GM23338 (cell line): ENCODE data around the gene ZNF821. TPM values are rescaled to one million over a fixed set of nuclear protein-coding genes. Genes with fewer than 3 reads are reported as not detected.

Experiments used
- ATAC-seq: fragments of 200-7000 bp; cut with Tn5 transposase; 3 replicates; pipeline ENCODE4 v1.9.1; 2020
- DNase-seq: peaks from one replicate; pipeline ENCODE4 v3.0.0-alpha.2; 2015; ENCODE audit warnings: low spot score
- H2AFZ ChIP-seq: fragments of 200-600 bp; sonication (generic); 2 replicates; pipeline ENCODE4 v1.8.0; 2016; ENCODE audit warnings: antibody characterized with exemption, mild to moderate bottlenecking, moderate library complexity
- H3F3A ChIP-seq: fragments of 200-600 bp; sonication (generic); replicated peaks from 2 replicates; pipeline ENCODE4 v1.8.0; 2017; ENCODE audit warnings: antibody characterized with exemption, mixed run types, low read depth
- H3K27ac ChIP-seq: fragments of 200-600 bp; sonication (generic); 2 replicates; pipeline ENCODE4 v1.6.1; 2016; ENCODE audit warnings: low read depth
- H3K27me3 ChIP-seq: fragments of 200-600 bp; sonication (generic); 2 replicates; pipeline ENCODE4 v1.8.0; 2016; ENCODE audit warnings: mild to moderate bottlenecking, mixed run types, moderate library complexity; ENCODE audit not compliant: insufficient read depth
- H3K36me3 ChIP-seq: fragments of 200-600 bp; sonication (generic); 2 replicates; pipeline ENCODE4 v1.8.0; 2016; ENCODE audit warnings: mild to moderate bottlenecking; ENCODE audit not compliant: insufficient read depth
- H3K4me1 ChIP-seq: fragments of 200-600 bp; sonication (generic); 2 replicates; pipeline ENCODE4 v1.8.0; 2016; ENCODE audit warnings: mild to moderate bottlenecking, moderate library complexity; ENCODE audit not compliant: insufficient read depth
- H3K4me2 ChIP-seq: fragments of 200-600 bp; sonication (generic); 2 replicates; pipeline ENCODE4 v1.7.1; 2017; ENCODE audit warnings: mixed run types
- H3K4me3 ChIP-seq: fragments of 200-600 bp; sonication (generic); 2 replicates; pipeline ENCODE4 v1.6.1; 2016; ENCODE audit warnings: mixed run types
- H3K79me2 ChIP-seq: fragments of 200-600 bp; sonication (generic); replicated peaks from 2 replicates; pipeline ENCODE4 v1.8.0; 2017; ENCODE audit warnings: mild to moderate bottlenecking; ENCODE audit not compliant: insufficient read depth
- H3K9me2 ChIP-seq: fragments of 200-600 bp; sonication (generic); 2 replicates; pipeline ENCODE4 v1.8.0; 2017; ENCODE audit not compliant: insufficient read depth
- H4K20me1 ChIP-seq: fragments of 200-600 bp; sonication (generic); replicated peaks from 2 replicates; pipeline ENCODE4 v1.8.0; 2017; ENCODE audit warnings: mild to moderate bottlenecking; ENCODE audit not compliant: insufficient read depth
- H3K27ac Mint-ChIP-seq: 2 replicates; pipeline ENCODE4 v1.8.0; 2020; ENCODE audit warnings: inconsistent platforms, mild to moderate bottlenecking, moderate library complexity, mixed read lengths
- H3K27me3 Mint-ChIP-seq: 3 replicates; pipeline ENCODE4 v1.8.0; 2022; ENCODE audit warnings: low read depth, mild to moderate bottlenecking, moderate library complexity, mixed read lengths, inconsistent platforms; ENCODE audit not compliant: insufficient read depth, poor library complexity
- H3K36me3 Mint-ChIP-seq: 3 replicates; pipeline ENCODE4 v1.8.0; 2021; ENCODE audit warnings: low read depth, mild to moderate bottlenecking, inconsistent platforms, moderate library complexity, mixed read lengths
- H3K4me1 Mint-ChIP-seq: 3 replicates; pipeline ENCODE4 v1.8.0; 2020; ENCODE audit warnings: mild to moderate bottlenecking, inconsistent platforms, mixed read lengths
- H3K4me3 Mint-ChIP-seq: 3 replicates; pipeline ENCODE4 v1.8.0; 2021; ENCODE audit warnings: moderate library complexity, mild to moderate bottlenecking, inconsistent platforms, mixed read lengths
- H3K9me3 Mint-ChIP-seq: 3 replicates; pipeline ENCODE4 v1.8.0; 2020; ENCODE audit warnings: moderate library complexity, mild to moderate bottlenecking, inconsistent platforms, mixed read lengths
- CREB1 ChIP-seq: fragments of 250-450 bp; sonication (Bioruptor Pico); IDR thresholded peaks from 2 replicates; pipeline ENCODE4 v1.5.0; 2020; ENCODE audit warnings: low read depth, mild to moderate bottlenecking, moderate library complexity
- CTCF ChIP-seq, 2 experiments: fragments of 200-600 bp in 1 of 2; sonication (generic) in 1 of 2; conservative IDR thresholded peaks; 2 replicates each; pipeline versions ENCODE4 v1.5.1 to v1.6.1; 2016 to 2017; ENCODE audit warnings: antibody characterized with exemption in 2 of 2, low read depth in 2 of 2, mild to moderate bottlenecking in 2 of 2, moderate library complexity in 1 of 2
- ETS1 ChIP-seq: IDR thresholded peaks from 2 replicates; pipeline ENCODE4 v1.6.1; 2016; ENCODE audit warnings: antibody characterized with exemption
- EZH2 ChIP-seq: fragments of 200-600 bp; sonication (generic); IDR thresholded peaks from one replicate; pipeline ENCODE4 v1.8.0; 2017; ENCODE audit warnings: antibody characterized with exemption, mild to moderate bottlenecking, low read depth; ENCODE audit not compliant: unreplicated experiment
- EZH2phosphoT487 ChIP-seq: fragments of 200-600 bp; sonication (generic); IDR thresholded peaks from one replicate; pipeline ENCODE4 v1.8.1; 2018; ENCODE audit warnings: antibody characterized with exemption; ENCODE audit not compliant: unreplicated experiment
- JUNB ChIP-seq: IDR thresholded peaks from one replicate; pipeline ENCODE4 v1.6.1; 2016; ENCODE audit warnings: antibody characterized with exemption; ENCODE audit not compliant: unreplicated experiment
- NANOG ChIP-seq: IDR thresholded peaks from 2 replicates; pipeline ENCODE4 v1.6.1; 2016; ENCODE audit warnings: antibody characterized with exemption, borderline replicate concordance
- POLR2AphosphoS5 ChIP-seq: IDR thresholded peaks from 2 replicates; pipeline ENCODE4 v1.6.1; 2016; ENCODE audit warnings: antibody characterized with exemption, low read depth
- STAT1 ChIP-seq: IDR thresholded peaks from one replicate; pipeline ENCODE4 v1.6.1; 2016; ENCODE audit warnings: antibody characterized with exemption; ENCODE audit not compliant: unreplicated experiment
- ZNF114 ChIP-seq: fragments of 250-450 bp; sonication (Bioruptor Pico); IDR thresholded peaks from 2 replicates; pipeline ENCODE4 v1.5.0; 2020; ENCODE audit warnings: mild to moderate bottlenecking, moderate library complexity
- polyA plus RNA-seq: library from polyadenylated mRNA; unstranded; fragments of >200 nt; fragmentation: Nextera tagmentation; extraction: Ambion mirVana; gene quantifications from 2 replicates; pipeline ENCODE4 v1.2.1, GENCODE V29; 2016
- total RNA-seq: library from RNA; depleted of rRNA; stranded (reverse); fragments of >200 nt; shearing (Covaris generic); gene quantifications from 2 replicates; pipeline ENCODE4 v1.2.3, GENCODE V29; 2014

ZNF821 gene
- total and polyA plus RNA-seq, 2 experiments from 2014 or later = 13.3 to 14.8 TPM

GRCh38 chr16:71894921-71895678 lies 11.1 kb upstream of the ZNF821 start, which contains the start of gene IST1:
Gene IST1 (plus strand): TSS chr16:71895531. CDS start chr16:71915641, 20,110 bp downstream.
- Mint-ChIP-seq H3K4me1 (peaks cover 10% of the 10 kb centered on the region), H3K27me3 (peaks cover 12% of the 10 kb centered on the region), H3K27ac (peak within 1 kb of the TSS; percentile 97), H3K9me3 (no peaks in the 10 kb centered on the region; the same call in 2 of the 3 replicates), H3K36me3 (peaks cover 14% of the 10 kb centered on the region), H3K4me3 (peak within 1 kb of the TSS; percentile 97)
- peak within 1 kb of the TSS; percentile 100 for H3K4me3 ChIP-seq
- H2AFZ ChIP-seq = peak within 1 kb of the TSS; percentile 93
- TF ChIP-seq POLR2AphosphoS5 = peak; percentile 97
- no peak for TF ChIP-seq EZH2phosphoT487
- no peak for TF ChIP-seq ZNF114
- TF ChIP-seq EZH2 = no peak
- TF ChIP-seq NANOG = 0 out of 2 replicates have a peak, but pooled peaks have one; percentile 27
- TF ChIP-seq CTCF (conservative IDR thresholded peaks at IDR 0.05; ENCODE audit: low read depth in 2 of 2) = no peak
- TF ChIP-seq CREB1 (CRISPR knock-in tag) = peak; percentile 83
- TF ChIP-seq ETS1 = peak; percentile 64; the same call in 1 of the 2 replicates
- H3K4me1 ChIP-seq = peaks cover 13% of the 10 kb centered on the region; the same call in 1 of the 2 replicates
- peak within 1 kb of the TSS; percentile 99 for H3K27ac ChIP-seq
- H3K4me2 ChIP-seq = peak within 1 kb of the TSS; percentile 99
- H4K20me1 ChIP-seq = peaks cover 40% of the 10 kb centered on the region
- DNase-seq (peak; percentile 99), ATAC-seq (peak; percentile 80)
- no peaks in the 10 kb centered on the region for H3K27me3 ChIP-seq
- peaks cover 51% of the 10 kb centered on the region for H3K79me2 ChIP-seq
- no peaks in the 10 kb centered on the region for H3K9me2 ChIP-seq
- peaks cover 8% of the 10 kb centered on the region; the same call in 1 of the 2 replicates for H3K36me3 ChIP-seq
- H3F3A ChIP-seq = peaks cover 6% of the 10 kb centered on the region; the same call in 1 of the 2 replicates

- H2AFZ ChIP-seq = peak overlapping the region; percentile 0
- peak overlapping the region; percentile 99 for H3K27ac ChIP-seq
- H3K4me2 ChIP-seq = peak overlapping the region; percentile 99
- Mint-ChIP-seq H3K27ac (peak overlapping the region; percentile 97), H3K36me3 (peaks cover 14% of the 10 kb centered on the region), H3K4me3 (peak overlapping the region; percentile 97), H3K9me3 (no peaks in the 10 kb centered on the region; the same call in 2 of the 3 replicates), H3K4me1 (peaks cover 9% of the 10 kb centered on the region), H3K27me3 (peaks cover 12% of the 10 kb centered on the region)
- no peaks in the 10 kb centered on the region for H3K27me3 ChIP-seq
- peaks cover 44% of the 10 kb centered on the region for H3K79me2 ChIP-seq
- peak overlapping the region; percentile 100 for H3K4me3 ChIP-seq
- no peaks in the 10 kb centered on the region for H3K9me2 ChIP-seq
- peaks cover 6% of the 10 kb centered on the region; the same call in 1 of the 2 replicates for H3F3A ChIP-seq
- H4K20me1 ChIP-seq = peaks cover 33% of the 10 kb centered on the region
- DNase-seq (peak; percentile 85), ATAC-seq (peak; percentile 53)
- peaks cover 8% of the 10 kb centered on the region; the same call in 1 of the 2 replicates for H3K36me3 ChIP-seq
- peak in 1 of 2 experiments; percentile 38; a peak in 2 of 4 replicates for TF ChIP-seq CTCF (conservative IDR thresholded peaks at IDR 0.05; ENCODE audit: low read depth in 2 of 2)
- TF ChIP-seq STAT1 = no peak
- TF ChIP-seq JUNB = no peak
- H3K4me1 ChIP-seq = peaks cover 13% of the 10 kb centered on the region; the same call in 1 of the 2 replicates
Observed at GRCh38 chr16:71894229-71894920, 10.4 kb upstream of the ZNF821 start.
